NOMO-1 treated with dmso at 0.1 percent for 144 hours (cell line): ENCODE data around the gene XBP1.
"Not testable (repeated sequence)": the region's sequence is repeated elsewhere in the genome, so short reads cannot be mapped to it uniquely, and the experiment has no call there.

Experiments used
- DNase-seq: peaks from one replicate; lab custom pipeline; 2025; ENCODE audit not compliant: unreplicated experiment; lab: John Stamatoyannopoulos, UW

The XBP1 gene

DNA sequence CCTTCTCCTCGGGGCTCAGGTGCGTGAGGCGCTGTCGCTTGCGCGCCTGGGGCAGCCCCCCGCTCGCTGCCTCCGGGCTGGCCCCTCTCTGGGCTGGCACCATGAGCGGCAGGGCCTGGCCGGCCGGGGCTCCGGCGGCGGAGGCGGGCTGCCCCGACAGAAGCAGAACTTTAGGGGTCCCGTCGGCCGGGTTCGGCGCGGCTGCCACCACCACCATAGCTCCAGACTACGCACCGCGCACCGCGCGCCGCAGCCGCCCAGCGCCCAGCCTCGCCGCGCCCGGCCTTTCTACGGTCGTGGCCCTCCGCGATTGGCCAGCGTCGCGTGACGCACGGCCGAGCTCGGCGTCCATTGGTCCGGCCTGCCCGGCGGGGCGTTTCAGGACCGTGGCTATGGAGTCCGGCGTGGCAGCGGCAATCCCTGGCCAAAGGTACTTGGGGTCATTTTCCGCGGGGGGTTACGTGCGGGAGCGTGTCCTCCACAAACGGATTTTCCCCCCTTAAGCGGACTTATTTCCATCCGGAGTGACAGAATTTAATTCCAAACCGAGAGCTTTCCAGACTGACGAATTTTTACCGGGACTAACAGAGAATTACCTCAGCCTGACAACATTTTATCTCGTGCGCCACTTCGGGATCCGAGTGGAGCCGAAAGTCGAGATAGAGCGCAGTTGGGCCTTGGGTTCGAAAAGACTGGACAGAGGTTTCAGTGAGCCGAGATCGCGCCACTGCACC is at the start of gene XBP1:
TSS of gene XBP1 (minus strand) at position 262 of the 734 bp plus-strand sequence.
- DNase-seq = peak; percentile 87

DNA sequence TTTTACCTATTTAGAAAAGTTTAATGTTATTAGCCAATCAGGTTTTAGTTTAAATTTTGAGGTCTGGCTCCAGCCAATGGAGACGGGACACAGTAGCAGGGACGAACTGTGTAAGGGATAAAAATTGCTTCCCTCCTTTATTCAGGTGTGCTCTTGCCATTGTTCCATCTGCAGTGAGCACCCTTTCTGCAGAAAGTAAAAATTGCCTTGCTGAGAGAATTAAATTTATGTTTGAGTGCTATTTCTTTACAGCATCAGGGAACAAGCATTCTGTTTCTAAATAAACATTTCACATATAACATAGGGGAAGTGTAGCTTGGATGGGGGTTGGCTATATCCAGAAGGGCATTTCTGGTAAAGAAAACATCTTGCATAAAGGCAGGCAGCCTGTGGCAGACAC is 46.6 kb upstream of the XBP1 start:
- DNase-seq = no peak

- not testable (repeated sequence) for DNase-seq
Observed at GRCh38 chr22:28844277-28844676, 43.9 kb upstream of the XBP1 start.

DNA sequence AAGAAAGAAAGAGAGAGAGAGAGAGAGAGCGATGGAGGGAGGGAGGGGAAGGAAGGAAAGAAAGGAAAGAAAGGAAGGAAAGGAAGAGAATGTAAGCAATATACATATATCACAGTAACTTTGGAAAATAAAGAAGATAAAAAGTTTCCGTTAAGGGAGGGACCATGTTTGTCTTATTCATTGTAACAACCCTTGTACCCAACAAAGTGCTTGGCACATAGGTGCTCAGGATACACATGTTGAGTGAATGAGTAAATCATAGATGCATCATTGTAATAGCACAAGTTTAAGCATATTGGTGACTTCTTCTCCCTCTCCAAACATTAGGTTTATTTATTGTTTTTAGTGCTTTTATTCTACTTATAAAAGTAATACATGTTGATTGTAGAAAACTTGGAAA is 43.3 kb upstream of the XBP1 start:
- no peak for DNase-seq

- DNase-seq = peak; percentile 28
Observed at GRCh38 chr22:28841111-28841510, 40.7 kb upstream of the XBP1 start.

DNA sequence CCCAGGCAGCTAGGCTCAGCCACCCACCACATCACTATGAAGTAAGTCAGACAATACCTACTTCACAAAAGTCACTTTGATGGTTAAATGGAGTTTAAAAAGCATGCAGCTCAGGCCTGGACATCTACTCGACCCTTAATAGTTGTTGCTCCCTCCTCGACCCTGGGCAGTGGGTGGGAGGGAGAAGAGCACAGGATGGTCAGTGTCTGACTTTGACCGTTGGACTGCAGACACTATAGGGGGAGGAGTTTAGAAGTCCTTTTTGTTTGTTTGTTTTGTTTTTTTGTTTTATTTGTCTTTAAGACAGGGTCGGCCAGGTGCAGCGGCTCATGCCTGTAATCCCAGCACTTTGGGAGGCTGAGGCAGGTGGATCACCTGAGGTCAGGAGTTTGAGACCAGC is 38.6 kb upstream of the XBP1 start:
- DNase-seq = no peak

- no peak for DNase-seq
Observed at GRCh38 chr22:28837640-28838039, 37.3 kb upstream of the XBP1 start.

DNA sequence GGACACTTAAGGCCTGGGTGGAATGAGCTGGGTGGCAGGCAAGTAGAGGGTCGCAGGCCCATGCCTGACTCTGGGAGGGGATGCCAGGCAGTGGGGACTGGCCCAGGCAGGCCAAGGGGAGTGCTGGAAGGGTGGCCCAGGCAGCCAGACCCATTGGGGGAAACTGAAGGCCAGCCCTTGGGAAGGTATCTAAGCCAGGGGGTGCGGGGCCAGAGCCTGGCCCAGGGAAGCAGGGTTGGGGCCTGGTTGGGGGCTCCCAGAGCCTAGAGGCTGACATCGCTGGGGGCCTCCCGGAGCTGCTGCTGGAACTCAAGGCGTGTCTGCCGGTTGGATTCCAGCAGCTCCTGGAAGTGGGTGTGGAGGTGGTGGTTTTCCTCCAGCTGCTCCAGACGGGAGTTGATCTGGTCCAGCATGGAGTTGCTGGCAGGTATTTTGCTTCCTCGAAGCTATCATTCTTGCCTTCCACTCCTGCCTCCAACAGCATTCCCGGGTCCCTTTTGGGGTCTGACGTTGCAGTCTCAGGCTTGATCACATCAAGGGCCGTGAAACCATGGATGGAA is 35.3 kb upstream of the XBP1 start:
- DNase-seq = no peak

- DNase-seq = no peak
Observed at GRCh38 chr22:28833276-28833923, 33.0 kb upstream of the XBP1 start.

- DNase-seq = no peak
Observed at GRCh38 chr22:28832731-28833130, 32.4 kb upstream of the XBP1 start.

DNA sequence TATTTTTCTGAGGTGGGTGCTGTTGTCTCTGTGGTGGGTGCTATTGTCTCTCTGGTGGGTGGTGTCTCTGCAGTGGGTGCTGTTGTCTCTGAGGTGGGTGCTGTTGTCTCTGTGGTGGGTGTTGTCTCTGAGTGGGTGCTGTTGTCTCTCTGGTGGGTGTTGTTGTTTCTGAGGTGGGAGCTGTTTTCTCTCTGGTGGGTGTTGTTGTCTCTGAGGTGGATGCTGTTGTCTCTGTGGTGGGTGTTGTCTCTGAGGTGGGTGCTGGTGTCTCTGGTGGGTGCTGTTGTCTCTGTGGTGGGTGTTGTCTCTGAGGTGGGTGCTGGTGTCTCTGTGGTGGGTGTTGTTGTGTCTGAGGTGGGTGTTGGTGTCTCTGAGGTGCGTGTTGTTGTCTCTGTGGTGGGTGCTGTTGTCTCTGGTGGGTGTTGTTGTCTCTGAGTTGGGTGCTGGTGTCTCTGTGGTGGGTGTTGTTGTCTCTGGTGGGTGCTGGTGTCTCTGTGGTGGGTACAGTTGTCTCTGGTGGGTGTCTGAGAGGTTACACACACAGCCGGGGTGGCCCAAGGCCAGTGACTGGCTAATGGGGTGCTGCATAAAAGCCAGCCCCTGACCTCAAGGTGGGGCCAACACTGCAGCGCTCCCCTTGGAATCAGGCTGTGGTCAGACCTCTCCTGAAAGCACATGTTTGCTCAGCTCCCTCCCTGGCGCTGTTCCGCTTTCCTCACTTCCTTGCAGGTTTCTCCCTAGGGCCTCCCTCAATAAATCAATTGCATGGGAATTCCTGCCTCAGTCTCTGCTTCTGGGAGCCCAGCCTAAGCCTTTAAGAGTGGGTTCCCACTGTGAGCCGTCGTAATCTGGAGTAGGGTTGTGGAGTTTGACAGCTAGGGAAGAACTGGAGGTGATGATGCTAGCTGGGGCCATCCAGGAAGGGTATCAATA is 31.0 kb upstream of the XBP1 start:
- no peak for DNase-seq

DNA sequence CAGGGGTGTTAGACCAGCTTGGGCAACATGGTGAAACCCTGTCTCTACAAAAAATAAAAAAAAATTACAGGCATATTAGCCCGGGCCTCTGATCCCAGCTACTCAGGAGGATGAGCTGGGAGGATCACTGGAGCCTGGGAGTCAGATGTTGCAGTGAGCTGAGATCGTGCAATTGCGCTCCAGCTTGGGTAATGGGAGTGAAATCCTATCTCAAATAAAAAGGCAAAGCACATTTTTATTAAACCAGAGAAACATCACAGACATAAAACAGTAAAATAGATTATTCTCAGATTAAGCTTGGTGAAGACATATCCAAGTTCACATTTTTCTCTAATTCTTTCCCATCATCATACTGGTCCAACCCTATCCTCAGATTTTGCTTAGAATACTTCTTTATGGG is 30.1 kb upstream of the XBP1 start:
- no peak for DNase-seq

GRCh38 chr22:28829358-28830181 is 29.2 kb upstream of the XBP1 start:
- DNase-seq = peak; percentile 42

DNA sequence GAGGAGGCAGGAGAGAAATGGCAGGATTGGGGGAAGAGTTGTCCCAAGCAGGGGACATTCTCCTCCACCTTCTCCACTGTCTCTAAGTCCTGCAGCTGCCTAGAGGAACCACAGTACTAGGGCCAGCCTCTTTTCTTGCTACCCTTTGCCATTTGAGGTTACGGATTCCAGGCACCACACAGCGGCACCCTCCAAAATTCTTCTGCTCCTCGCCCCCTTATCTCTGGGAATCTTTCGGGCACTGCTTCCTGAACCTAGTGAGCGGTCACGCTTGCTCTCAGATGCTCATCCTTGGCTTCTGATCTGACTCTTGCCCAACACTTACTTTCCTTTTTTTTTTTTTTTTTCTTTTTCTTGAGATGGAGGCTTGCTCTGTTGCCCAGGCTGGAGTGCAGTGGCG is 26.6 kb upstream of the XBP1 start:
- no peak for DNase-seq

GRCh38 chr22:28826430-28826829 is 26.1 kb upstream of the XBP1 start:
- not testable (repeated sequence) for DNase-seq

GRCh38 chr22:28824455-28824854 is 24.1 kb upstream of the XBP1 start:
- DNase-seq = not testable (repeated sequence)

- no peak for DNase-seq
Observed at GRCh38 chr22:28822930-28823551, 22.7 kb upstream of the XBP1 start.

- no peak for DNase-seq
Observed at GRCh38 chr22:28821452-28821851, 21.1 kb upstream of the XBP1 start.

GRCh38 chr22:28820885-28821284 is 20.5 kb upstream of the XBP1 start:
- DNase-seq = no peak
